Immature natural killer cell (primary cell): ENCODE data around the gene MAGED2. TPM values are rescaled to one million over a fixed set of nuclear protein-coding genes. Genes with fewer than 3 reads are reported as not detected.
"Not testable (repeated sequence)": the region's sequence is repeated elsewhere in the genome, so short reads cannot be mapped to it uniquely, and the experiment has no call there.

Experiments
- DNase-seq, 3 donors: peaks; one replicate each; pipeline ENCODE4 v3.0.0; 2022; ENCODE audit warnings: mixed read lengths in 1 of 3
- H3K27ac Mint-ChIP-seq, 6 donors: one replicate each; pipeline ENCODE4 v1.8.0; 2020; ENCODE audit warnings: mixed read lengths in 6 of 6, mild to moderate bottlenecking in 5 of 6, inconsistent platforms in 4 of 6, moderate library complexity in 3 of 6
- H3K27me3 Mint-ChIP-seq, 3 donors: one replicate each; pipeline ENCODE4 v1.8.0; 2020 to 2021; ENCODE audit warnings: low read depth in 3 of 3, mild to moderate bottlenecking in 3 of 3, mixed read lengths in 3 of 3, moderate library complexity in 3 of 3, inconsistent platforms in 1 of 3
- H3K36me3 Mint-ChIP-seq, 3 donors: one replicate each; pipeline ENCODE4 v1.8.0; 2020; ENCODE audit warnings: mixed read lengths in 3 of 3, inconsistent platforms in 2 of 3, mild to moderate bottlenecking in 2 of 3
- H3K4me1 Mint-ChIP-seq, 2 donors: one replicate each; pipeline ENCODE4 v1.8.0; 2020; ENCODE audit warnings: inconsistent platforms in 2 of 2, mild to moderate bottlenecking in 2 of 2, mixed read lengths in 2 of 2, moderate library complexity in 1 of 2
- H3K4me3 Mint-ChIP-seq, 5 donors: one replicate each; pipeline ENCODE4 v1.8.0; 2020; ENCODE audit warnings: mild to moderate bottlenecking in 5 of 5, mixed read lengths in 5 of 5, inconsistent platforms in 3 of 5, moderate library complexity in 3 of 5
- H3K9me3 Mint-ChIP-seq, 6 donors: one replicate each; pipeline ENCODE4 v1.8.0; 2020; ENCODE audit warnings: mild to moderate bottlenecking in 6 of 6, mixed read lengths in 6 of 6, inconsistent platforms in 4 of 6, moderate library complexity in 3 of 6
- polyA plus RNA-seq, 3 donors: library from polyadenylated mRNA; unstranded; fragments of 300-500 nt; fragmentation: Illumina TruSeq; gene quantifications; one replicate each; pipeline ENCODE4 v1.2.3, GENCODE V29; 2021

The MAGED2 gene
- polyA plus RNA-seq, 3 donors from 2014 or later, result 108 to 157 (median 147) TPM

- H3K27me3 Mint-ChIP-seq, result peaks cover 0 to 3% (median 0%) of the 10 kb centered on the region in 3 donors
- H3K4me1 Mint-ChIP-seq, result no peaks in the 10 kb centered on the region
- no peak overlapping the region for H3K27ac Mint-ChIP-seq
- no peak overlapping the region for H3K4me3 Mint-ChIP-seq
- no peaks in the 10 kb centered on the region for H3K36me3 Mint-ChIP-seq
- peaks cover 0 to 2% (median 0%) of the 10 kb centered on the region in 6 donors for H3K9me3 Mint-ChIP-seq
- DNase-seq, result no peak
Measured at GRCh38 chrX:54825716-54826438, 18.3 kb downstream of the MAGED2 start.

DNA sequence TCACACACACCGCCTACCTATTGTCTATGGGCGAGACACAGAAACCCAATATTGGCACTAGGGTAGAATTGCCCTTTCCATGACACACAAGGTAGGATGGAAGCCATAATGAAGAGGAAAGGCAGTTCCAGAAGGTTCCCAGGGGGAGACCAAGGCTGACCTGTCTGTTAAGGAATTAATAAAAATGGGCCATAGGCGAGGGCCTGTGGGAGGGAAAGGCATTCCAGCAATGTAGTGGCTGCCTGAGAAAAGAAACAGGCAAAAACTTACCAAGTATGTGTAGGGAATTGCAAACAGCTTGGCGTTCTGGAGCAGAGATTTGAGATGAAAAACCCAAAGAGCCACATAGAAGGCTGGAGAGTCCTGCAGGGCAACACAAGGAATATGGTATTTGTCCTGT lies 19.1 kb downstream of the MAGED2 start:
- DNase-seq, result no peak
- Mint-ChIP-seq H3K9me3 (peaks cover 0 to 2% (median 0%) of the 10 kb centered on the region in 6 donors), H3K27me3 (peaks cover 0 to 4% (median 0%) of the 10 kb centered on the region in 3 donors), H3K4me1 (no peaks in the 10 kb centered on the region), H3K4me3 (no peak overlapping the region), H3K36me3 (no peaks in the 10 kb centered on the region), H3K27ac (no peak overlapping the region)

GRCh38 chrX:54838583-54838982 lies 31.0 kb downstream of the MAGED2 start:
- no peak overlapping the region for H3K27ac Mint-ChIP-seq
- peaks cover 0 to 22% (median 2%) of the 10 kb centered on the region in 3 donors for H3K27me3 Mint-ChIP-seq
- peaks cover 0 to 2% (median 0%) of the 10 kb centered on the region in 6 donors for H3K9me3 Mint-ChIP-seq
- DNase-seq, result no peak
- peaks cover 11 to 14% of the 10 kb centered on the region in 2 donors for H3K4me1 Mint-ChIP-seq
- no peak overlapping the region for H3K4me3 Mint-ChIP-seq
- peaks cover 0 to 4% (median 0%) of the 10 kb centered on the region in 3 donors for H3K36me3 Mint-ChIP-seq

DNA sequence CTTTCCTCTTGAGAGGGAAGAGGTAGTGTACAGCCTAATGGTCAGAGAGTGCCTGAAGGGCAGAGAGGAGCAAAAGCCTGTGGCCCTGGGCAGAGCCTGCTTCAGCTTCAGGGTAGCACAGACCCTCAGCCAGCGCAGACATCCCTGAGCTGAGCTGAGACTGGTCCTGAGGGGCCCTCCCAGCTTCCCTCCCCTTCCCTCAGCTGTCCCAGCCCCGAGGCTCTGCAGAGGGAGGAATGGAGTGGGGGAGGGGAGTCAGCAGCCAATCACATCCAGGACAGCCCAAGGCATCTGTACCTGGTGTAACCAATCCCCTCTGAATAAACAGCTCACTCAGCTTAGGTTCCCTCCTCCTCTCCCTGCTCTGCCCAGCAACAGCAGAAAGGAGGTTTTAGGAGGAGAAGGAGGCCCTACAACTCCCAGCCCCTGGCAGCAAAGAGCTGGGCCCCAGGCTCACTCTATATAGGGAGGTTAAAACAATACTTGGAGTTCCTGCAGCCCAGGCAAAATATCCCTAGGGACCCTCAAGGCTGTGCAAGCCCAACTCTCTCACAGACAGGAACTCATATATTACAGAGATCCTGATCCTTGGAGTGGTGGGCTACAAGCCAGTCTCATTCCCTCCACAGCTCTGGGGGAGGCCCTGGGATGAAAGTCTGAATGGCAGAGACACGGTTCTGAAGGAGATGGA lies 33.8 kb downstream of the MAGED2 start:
- H3K27ac Mint-ChIP-seq, H3K9me3 Mint-ChIP-seq, DNase-seq: not testable (repeated sequence)

GRCh38 chrX:54842607-54843006 lies 35.1 kb downstream of the MAGED2 start:
- H3K4me1 Mint-ChIP-seq, result peaks cover 11 to 14% of the 10 kb centered on the region in 2 donors
- H3K27me3 Mint-ChIP-seq, result peaks cover 0 to 25% (median 2%) of the 10 kb centered on the region in 3 donors
- DNase-seq, result no peak
- no peak overlapping the region for H3K27ac Mint-ChIP-seq
- H3K36me3 Mint-ChIP-seq, result no peaks in the 10 kb centered on the region
- no peaks in the 10 kb centered on the region for H3K9me3 Mint-ChIP-seq
- H3K4me3 Mint-ChIP-seq, result no peak overlapping the region

More for the DNA sequence above, 33.8 kb downstream of the MAGED2 start:
- H3K27me3 Mint-ChIP-seq, result peaks cover 0 to 28% (median 2%) of the 10 kb centered on the region in 3 donors
- peaks cover 11 to 14% of the 10 kb centered on the region in 2 donors for H3K4me1 Mint-ChIP-seq
- H3K4me3 Mint-ChIP-seq, H3K36me3 Mint-ChIP-seq: not testable (repeated sequence)

GRCh38 chrX:54843050-54843449 lies 35.5 kb downstream of the MAGED2 start:
- no peak for DNase-seq
- Mint-ChIP-seq H3K4me3 (no peak overlapping the region), H3K4me1 (peaks cover 11 to 14% of the 10 kb centered on the region in 2 donors), H3K27me3 (peaks cover 0 to 22% (median 2%) of the 10 kb centered on the region in 3 donors), H3K27ac (no peak overlapping the region), H3K36me3 (no peaks in the 10 kb centered on the region), H3K9me3 (no peaks in the 10 kb centered on the region)

DNA sequence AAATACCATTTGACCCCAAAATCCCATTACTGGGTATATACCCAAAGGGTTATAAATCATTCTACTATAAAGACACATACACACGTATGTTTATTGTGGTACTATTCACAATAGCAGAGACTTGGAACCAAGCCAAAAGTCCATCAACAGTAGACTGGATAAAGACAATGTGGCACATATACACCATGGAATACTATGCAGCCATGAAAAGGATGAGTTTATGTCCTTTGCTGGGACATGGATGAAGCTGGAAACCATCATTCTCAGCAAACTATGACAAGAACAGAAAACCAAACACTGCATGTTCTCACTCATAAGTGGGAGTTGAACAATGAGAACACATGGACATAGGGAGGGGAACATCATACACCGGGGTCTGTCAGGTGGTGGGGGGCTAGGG lies 40.2 kb downstream of the MAGED2 start:
- not testable (repeated sequence) for H3K36me3 Mint-ChIP-seq, DNase-seq, H3K9me3 Mint-ChIP-seq, H3K27ac Mint-ChIP-seq, H3K4me1 Mint-ChIP-seq, H3K4me3 Mint-ChIP-seq
- H3K27me3 Mint-ChIP-seq, result peaks cover 0 to 27% (median 0%) of the 10 kb centered on the region in 3 donors

- Mint-ChIP-seq H3K9me3 (peaks cover 2 to 9% (median 8%) of the 10 kb centered on the region in 6 donors), H3K4me1 (no peaks in the 10 kb centered on the region), H3K27me3 (peaks cover 1 to 16% (median 7%) of the 10 kb centered on the region in 3 donors), H3K36me3 (peaks cover 0 to 7% (median 0%) of the 10 kb centered on the region in 3 donors), H3K27ac (no peak overlapping the region), H3K4me3 (no peak overlapping the region)
- no peak for DNase-seq
Measured at GRCh38 chrX:54865208-54865607, 57.7 kb downstream of the MAGED2 start.

Other genes with a start within 250 kb of the MAGED2 start
- not detected for gene ITIH6, start 9.5 kb upstream of the MAGED2 start, polyA plus RNA-seq
- 1 to 10 TPM in 2 of 3 donors, not detected in 1; 1.3 to 2.4 TPM for gene TRO, start 113.1 kb downstream of the MAGED2 start, polyA plus RNA-seq
- under 1 TPM in 2 of 3 donors, not detected in 1; 0.28 to 0.41 TPM for gene PFKFB1, start 186.4 kb downstream of the MAGED2 start, polyA plus RNA-seq
- 10 to 100 TPM; 16.6 to 32.2 (median 27.4) TPM for gene APEX2, start 192.6 kb downstream of the MAGED2 start, polyA plus RNA-seq
- gene ALAS2, start 223.2 kb downstream of the MAGED2 start, polyA plus RNA-seq, result 1 to 10 TPM in 1 of 3 donors, under 1 TPM in 2; 0.17 to 8.6 (median 0.82) TPM